Measurements from ENCODE around the gene LRMDA. TPM values are rescaled to one million over a fixed set of nuclear protein-coding genes. Genes with fewer than 3 reads are reported as not detected.

LRMDA gene
- total RNA-seq, 3 donors from 2014 or later = 9.4 to 14.9 (median 10.3) TPM

GRCh38 chr10:76209135-76209534, 777.7 kb downstream of the LRMDA start:
- Histone ChIP-seq H3K36me3 (ENCODE audit: low read depth) (no peaks in the 10 kb centered on the region), H3K4me3 (no peak overlapping the region), H3K4me1 (ENCODE audit: low read depth) (no peaks in the 10 kb centered on the region), H3K9me3 (no peaks in the 10 kb centered on the region)
- DNase-seq (no peak), ATAC-seq (no peak)
- intact Hi-C loops (cut with DNase I, micrococcal nuclease) = no loop called here
- TF ChIP-seq CTCF (IDR thresholded peaks at IDR 0.05) = no peak

- no peaks in the 10 kb centered on the region for H3K9me3 ChIP-seq
- no peak for ATAC-seq
- no peaks in the 10 kb centered on the region for H3K4me1 ChIP-seq (ENCODE audit: low read depth)
- H3K36me3 ChIP-seq (ENCODE audit: low read depth) = no peaks in the 10 kb centered on the region
- H3K4me3 ChIP-seq = no peak overlapping the region
- intact Hi-C loops (cut with DNase I, micrococcal nuclease) = no loop called here
- no peak for TF ChIP-seq CTCF (IDR thresholded peaks at IDR 0.05)
- DNase-seq = no peak
Observed at GRCh38 chr10:76210211-76210610, 778.8 kb downstream of the LRMDA start.

- ATAC-seq (no peak), DNase-seq (no peak)
- no peaks in the 10 kb centered on the region for H3K36me3 ChIP-seq (ENCODE audit: low read depth)
- intact Hi-C loops (cut with DNase I, micrococcal nuclease) = no loop called here
- no peaks in the 10 kb centered on the region for H3K9me3 ChIP-seq
- no peak overlapping the region for H3K4me3 ChIP-seq
- H3K4me1 ChIP-seq (ENCODE audit: low read depth) = no peaks in the 10 kb centered on the region
- no peak for TF ChIP-seq CTCF (IDR thresholded peaks at IDR 0.05)
Observed at GRCh38 chr10:76211691-76212090, 780.3 kb downstream of the LRMDA start.

- DNase-seq (no peak), ATAC-seq (no peak)
- no peaks in the 10 kb centered on the region for H3K9me3 ChIP-seq
- no peaks in the 10 kb centered on the region for H3K4me1 ChIP-seq (ENCODE audit: low read depth)
- no peak overlapping the region for H3K4me3 ChIP-seq
- no peaks in the 10 kb centered on the region for H3K36me3 ChIP-seq (ENCODE audit: low read depth)
- intact Hi-C loops (cut with DNase I, micrococcal nuclease) = no loop called here
- no peak for TF ChIP-seq CTCF (IDR thresholded peaks at IDR 0.05)
Observed at GRCh38 chr10:76213876-76214275, 782.5 kb downstream of the LRMDA start.

- intact Hi-C loops (cut with DNase I, micrococcal nuclease) = no loop called here
- H3K4me3 ChIP-seq = no peak overlapping the region
- no peaks in the 10 kb centered on the region for H3K4me1 ChIP-seq (ENCODE audit: low read depth)
- no peaks in the 10 kb centered on the region for H3K9me3 ChIP-seq
- ATAC-seq (no peak), DNase-seq (no peak)
- TF ChIP-seq CTCF (IDR thresholded peaks at IDR 0.05) = no peak
- no peaks in the 10 kb centered on the region for H3K36me3 ChIP-seq (ENCODE audit: low read depth)
Observed at GRCh38 chr10:76218035-76218434, 786.6 kb downstream of the LRMDA start.

GRCh38 chr10:76229341-76229740, 797.9 kb downstream of the LRMDA start:
- Histone ChIP-seq H3K4me1 (ENCODE audit: low read depth) (no peaks in the 10 kb centered on the region), H3K36me3 (ENCODE audit: low read depth) (no peaks in the 10 kb centered on the region), H3K9me3 (no peaks in the 10 kb centered on the region), H3K4me3 (no peak overlapping the region)
- ATAC-seq (no peak), DNase-seq (no peak)
- intact Hi-C loops (cut with DNase I, micrococcal nuclease) = no loop called here
- no peak for TF ChIP-seq CTCF (IDR thresholded peaks at IDR 0.05)

Data from mucosa of descending colon (tissue), 3 donors.